GM21515 (cell line): Measurements from ENCODE around the gene GLIS2.

Experiments used
- ATAC-seq: cut with Tn5 transposase; IDR thresholded peaks from one replicate; pipeline ENCODE4 v1.9.1; 2021; ENCODE audit not compliant: unreplicated experiment

The GLIS2 gene

DNA sequence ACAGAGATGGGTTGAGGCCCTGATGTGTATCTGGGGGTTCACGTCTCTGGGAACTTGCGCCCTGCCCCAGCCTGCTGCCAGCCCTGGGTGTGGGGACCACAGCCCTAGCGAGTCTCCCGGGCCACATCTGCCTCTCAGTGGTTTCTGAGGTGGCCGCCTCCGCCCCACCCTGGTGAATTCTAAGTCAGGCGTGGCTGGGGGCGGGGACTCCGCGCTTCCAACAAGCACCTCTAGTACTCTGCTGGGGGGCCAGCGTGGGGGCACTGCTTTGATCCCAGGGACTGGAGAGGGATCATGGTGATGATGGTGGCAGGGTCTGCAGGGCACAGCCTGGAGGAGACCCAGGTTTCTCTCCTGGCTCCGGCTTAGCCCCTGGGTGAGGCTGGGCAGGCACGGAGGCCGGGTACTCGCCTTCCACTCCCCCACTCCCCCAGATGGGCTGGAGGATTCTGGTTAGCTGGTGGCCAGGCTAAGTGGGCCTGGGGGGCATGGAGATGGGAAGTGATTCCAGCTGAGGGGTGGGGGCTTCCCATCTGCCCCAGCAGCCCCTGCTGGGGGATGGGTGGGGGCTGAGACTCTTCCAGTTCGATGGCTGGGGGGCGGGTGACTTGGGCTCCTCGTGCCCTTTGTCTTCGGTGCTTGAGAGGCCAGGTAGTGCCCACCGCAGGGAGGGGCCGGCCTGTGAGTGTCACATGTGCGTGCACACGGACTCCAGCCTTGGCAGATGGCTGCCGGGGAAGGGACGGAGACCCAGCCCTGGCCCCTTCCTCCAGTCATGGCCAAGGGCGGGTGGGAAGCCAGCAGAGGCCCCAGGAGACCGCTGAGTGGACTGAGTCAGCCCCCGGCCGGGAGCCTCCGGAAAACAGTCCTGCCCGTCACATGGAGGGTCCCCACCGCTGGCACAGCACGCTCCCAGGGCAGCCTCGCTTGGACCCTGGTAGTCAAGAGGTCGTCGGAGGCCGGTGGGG is 3.9 kb downstream of the GLIS2 start:
- ATAC-seq, result no peak

- ATAC-seq, result no peak
These were observed 4.8 kb downstream of the GLIS2 start for GRCh38 chr16:4320571-4321137.

DNA sequence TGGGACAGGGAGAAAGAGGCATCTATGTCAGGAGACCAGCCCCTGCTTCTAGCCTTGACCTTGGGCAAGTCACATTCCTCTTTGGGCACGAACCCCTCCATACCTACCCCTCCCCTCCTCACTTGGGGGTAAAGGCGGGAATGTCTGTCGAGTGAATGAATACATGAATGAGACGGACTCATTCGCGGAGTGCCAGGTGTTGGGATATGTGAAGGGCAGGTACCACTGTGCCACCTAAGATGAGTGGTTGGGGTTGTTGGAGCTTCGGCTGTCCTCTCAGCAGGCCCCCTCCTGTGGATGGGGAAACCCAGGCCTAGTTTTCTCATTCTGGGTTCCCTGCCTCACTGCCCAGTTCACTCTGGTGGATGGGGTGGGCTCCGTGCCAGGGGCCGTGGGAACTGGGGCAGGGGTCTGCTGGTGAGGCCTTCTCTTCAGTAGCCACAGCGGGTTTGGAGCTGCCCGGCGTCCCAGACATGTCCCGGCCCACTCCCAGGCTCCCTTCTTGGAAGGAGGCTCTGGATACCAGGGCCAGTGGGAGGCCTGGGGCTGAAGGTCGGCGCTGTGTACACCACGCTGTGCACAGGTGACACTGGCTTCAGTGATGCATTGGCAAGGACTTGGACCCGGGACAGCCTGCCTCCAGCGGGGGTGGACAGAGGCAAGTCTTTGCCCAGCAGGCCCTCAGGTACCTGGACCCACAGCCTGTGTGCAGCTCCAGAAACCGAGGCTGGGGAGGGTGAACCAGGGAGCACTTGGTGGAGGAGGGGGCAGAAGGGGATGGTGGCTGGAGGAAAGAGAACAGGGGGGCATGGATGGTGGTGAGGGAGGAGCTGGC is 5.6 kb downstream of the GLIS2 start:
- ATAC-seq, result no peak

GRCh38 chr16:4322121-4323052 is 6.5 kb downstream of the GLIS2 start:
- ATAC-seq, result no peak

DNA sequence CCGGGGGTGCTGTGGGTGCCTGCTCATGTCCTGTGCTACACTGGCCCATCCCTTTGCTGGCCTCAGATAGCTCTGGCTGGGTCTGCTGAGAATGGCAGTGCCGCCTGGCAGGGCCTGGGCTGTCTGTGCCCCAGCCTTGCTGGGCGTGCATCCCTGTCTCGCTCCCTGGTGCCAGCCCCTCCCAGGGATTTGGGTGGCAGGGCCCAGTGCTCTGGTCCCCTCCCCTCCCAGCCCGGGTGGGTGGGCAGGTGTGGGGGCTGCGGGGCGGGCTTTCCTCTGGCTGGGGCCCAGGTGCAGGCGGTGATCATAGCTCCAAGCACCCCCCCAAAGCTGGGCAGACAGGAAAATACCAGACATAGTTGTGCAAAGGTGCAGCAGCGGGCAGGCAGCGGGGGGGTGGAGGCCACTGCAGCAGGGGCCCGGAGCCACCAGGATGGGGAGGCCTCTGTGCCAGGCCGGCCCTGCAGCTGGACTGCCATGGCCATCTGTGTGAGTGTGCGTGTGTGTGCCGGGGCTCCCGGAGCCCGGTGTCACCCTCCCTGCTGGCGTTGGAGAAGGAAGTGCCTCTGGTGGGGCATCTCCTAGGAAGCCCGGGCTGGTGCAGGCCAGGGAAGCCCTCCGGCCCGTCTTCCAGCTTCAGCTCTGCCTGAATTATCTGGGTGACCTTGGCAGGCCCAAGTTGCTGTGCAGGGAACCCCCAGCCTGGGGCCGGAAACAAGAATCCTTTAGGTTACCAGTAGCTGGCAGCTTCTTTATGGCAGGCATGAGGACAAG is 7.4 kb downstream of the GLIS2 start:
- ATAC-seq, result no peak

DNA sequence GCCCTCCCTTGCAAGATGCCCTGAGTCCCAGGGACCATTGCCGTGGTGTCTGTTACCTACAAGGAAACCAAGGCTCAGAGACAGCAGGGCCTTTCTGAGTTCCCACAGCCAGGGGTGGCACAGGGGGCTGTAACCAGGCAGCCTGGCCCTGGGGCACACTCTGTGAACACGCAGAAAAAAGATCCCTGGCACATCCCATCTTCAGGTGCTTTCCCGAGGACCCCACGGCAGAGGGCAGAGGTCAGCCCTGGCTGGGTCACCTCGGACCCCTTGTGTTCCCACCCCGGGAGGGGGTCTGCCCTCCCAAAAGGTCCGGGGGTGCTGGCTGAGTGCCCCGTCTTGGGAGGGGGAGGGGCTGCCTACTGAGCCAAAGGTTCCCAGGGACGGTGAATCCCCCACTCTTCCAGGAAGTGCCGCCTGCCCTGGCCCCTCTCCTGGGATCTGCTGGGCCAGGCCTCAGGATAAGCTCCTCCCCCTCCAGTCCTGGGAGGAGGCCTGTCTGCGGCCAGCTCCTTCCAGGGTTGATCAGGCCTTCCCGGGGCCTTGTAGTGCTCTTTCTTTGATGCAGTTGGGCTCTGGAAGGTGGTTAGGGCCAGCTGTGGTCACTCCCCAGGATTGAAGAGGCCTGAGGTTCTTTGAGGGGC is 8.1 kb downstream of the GLIS2 start:
- no peak for ATAC-seq

- no peak for ATAC-seq
These were observed 8.8 kb downstream of the GLIS2 start for GRCh38 chr16:4324492-4325252.

- no peak for ATAC-seq
These were observed 9.4 kb downstream of the GLIS2 start for GRCh38 chr16:4325253-4325758.

GRCh38 chr16:4327386-4328045 is 11.6 kb downstream of the GLIS2 start:
- no peak for ATAC-seq

DNA sequence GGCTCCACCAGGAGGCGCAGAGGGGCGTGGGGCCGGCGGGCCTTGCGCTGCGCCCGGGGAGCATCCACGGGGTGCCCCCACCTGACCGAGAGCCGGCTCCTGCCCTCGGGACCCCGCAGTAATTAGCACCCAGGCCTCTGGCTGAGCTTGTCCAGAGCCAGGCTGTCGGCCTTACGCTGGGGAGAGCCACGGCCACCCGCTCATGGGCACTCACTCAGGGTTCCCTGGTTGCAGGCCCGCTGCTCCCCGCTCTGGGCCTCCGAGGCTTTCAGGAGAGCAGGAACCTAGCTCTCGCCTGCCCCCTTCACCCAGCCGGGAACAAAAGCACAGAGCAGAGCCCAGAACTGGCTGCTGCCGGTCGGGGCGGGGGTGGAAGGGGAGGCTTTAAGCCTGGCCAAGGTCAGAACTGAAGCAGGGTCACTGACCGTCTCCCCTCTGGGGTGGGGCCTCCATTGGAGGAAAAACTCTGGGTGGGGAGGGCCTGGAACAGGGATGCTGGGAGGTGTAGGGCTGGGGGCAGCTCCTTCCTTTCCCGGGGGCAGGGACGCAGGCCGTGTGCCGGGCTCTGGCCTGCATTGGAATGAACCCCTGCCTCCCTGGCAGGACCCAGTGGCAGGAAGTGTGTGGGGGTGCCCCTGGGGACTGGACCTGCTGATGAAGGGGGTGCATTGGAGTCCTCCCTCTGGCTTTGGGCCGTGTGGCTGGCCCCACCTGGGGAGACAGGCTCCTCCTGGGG is 12.3 kb downstream of the GLIS2 start:
- no peak for ATAC-seq

- no peak for ATAC-seq
These were observed 13.2 kb downstream of the GLIS2 start for GRCh38 chr16:4328782-4329775.

GRCh38 chr16:4330277-4330874 is 14.5 kb downstream of the GLIS2 start:
- no peak for ATAC-seq

- ATAC-seq, result no peak
These were observed 16.2 kb downstream of the GLIS2 start for GRCh38 chr16:4332083-4332482.

DNA sequence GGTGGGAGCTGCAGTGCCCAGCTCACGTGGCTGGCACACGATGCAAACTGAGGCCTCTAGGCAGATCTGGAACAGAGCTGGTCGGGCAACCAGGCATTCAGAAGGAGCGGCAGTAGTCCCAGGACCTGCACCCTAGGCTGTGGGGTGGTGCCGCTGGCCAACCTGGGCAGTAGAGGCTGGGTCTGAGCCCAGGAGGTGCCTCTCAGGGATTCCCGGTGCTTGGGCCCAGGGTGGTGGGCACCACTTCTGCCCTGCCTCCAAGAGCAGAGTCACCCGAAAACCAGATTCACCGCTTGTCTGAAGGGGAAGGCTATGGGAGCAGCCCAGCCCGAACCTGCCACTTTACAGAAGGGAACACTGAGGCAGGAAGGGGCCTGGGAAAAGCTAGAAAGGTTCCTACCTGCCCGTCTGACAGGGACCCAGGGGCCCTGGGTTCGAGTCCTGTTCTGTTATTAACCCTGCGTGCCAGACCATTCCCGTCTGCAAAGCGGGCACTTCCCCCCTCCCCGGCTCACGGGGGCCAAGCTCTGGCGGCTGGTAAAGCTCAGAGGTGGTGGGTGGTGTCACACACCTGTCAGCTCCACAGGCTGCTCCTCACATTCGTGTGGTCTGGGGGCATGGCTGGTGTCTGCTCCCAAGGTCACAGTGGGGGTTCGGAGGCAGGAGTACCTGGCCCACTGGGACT is 16.9 kb downstream of the GLIS2 start:
- ATAC-seq, result no peak

GRCh38 chr16:4333308-4333638 is 17.4 kb downstream of the GLIS2 start:
- ATAC-seq, result no peak
